Measurements from ENCODE around the gene FAM83B. TPM values are rescaled to one million over a fixed set of nuclear protein-coding genes. Genes with fewer than 3 reads are reported as not detected.
"Not testable (repeated sequence)": the region's sequence is repeated elsewhere in the genome, so short reads cannot be mapped to it uniquely, and the experiment has no call there.

FAM83B gene
- total and polyA plus RNA-seq, 2 experiments from 2014 or later = not detected

DNA sequence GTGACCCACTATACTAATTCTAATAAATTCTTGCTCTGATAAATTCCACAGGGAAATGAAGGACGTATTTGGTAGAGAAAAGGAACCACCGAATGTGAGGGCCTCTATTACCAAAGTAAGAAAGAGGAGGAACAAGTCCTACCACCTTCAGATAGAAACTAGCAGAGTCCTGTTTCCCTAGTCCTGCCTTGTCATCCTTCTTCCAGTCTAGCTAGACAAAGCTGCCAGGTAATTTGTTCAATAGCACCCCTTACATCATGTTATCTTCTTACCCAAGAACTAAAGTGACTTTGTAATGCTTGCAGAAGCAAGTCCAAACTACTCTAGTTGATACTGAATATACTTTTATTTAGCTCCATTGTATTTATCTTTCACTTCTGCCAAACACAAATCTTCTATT is 29.3 kb upstream of the FAM83B start:
- H3K27ac ChIP-seq = no peak overlapping the region
- H3K9ac ChIP-seq = no peak overlapping the region
- no peak overlapping the region for H3K4me3 ChIP-seq
- no peaks in the 10 kb centered on the region for H3K27me3 ChIP-seq (replicated peaks; ENCODE audit: insufficient read depth)
- no peak overlapping the region for H2AFZ ChIP-seq
- no peaks in the 10 kb centered on the region for H3K9me3 ChIP-seq (ENCODE audit: low read depth)
- DNase-seq = no peak
- in situ Hi-C loops (cut with MboI) = no loop called here
- H3F3A ChIP-seq (ENCODE audit: insufficient read depth) = no peaks in the 10 kb centered on the region
- WGBS, 2 experiments (ENCODE audit: low coverage in 1 of 2, low lambda C conversion rate in 2 of 2, missing lambda C conversion rate in 2 of 2) = 22 to 41% methylated on average over 2 of the region's 2 CpGs
- no peaks in the 10 kb centered on the region for H3K36me3 ChIP-seq (ENCODE audit: low read depth)
- H3K4me1 ChIP-seq (ENCODE audit: insufficient read depth) = no peaks in the 10 kb centered on the region
- no peak for TF ChIP-seq EZH2 (IDR thresholded peaks at IDR 0.05; ENCODE audit: insufficient read depth, poor library complexity, severe bottlenecking)
- TF ChIP-seq EZH2phosphoT487 (IDR thresholded peaks at IDR 0.05; ENCODE audit: insufficient read depth, low read depth) = no peak
- H4K20me1 ChIP-seq (ENCODE audit: insufficient read depth) = no peaks in the 10 kb centered on the region
- H3K9me2 ChIP-seq (ENCODE audit: insufficient read depth) = no peaks in the 10 kb centered on the region
- H3K79me2 ChIP-seq (ENCODE audit: insufficient read depth) = no peaks in the 10 kb centered on the region
- H3K4me2 ChIP-seq (ENCODE audit: unreplicated experiment) = no peak overlapping the region

DNA sequence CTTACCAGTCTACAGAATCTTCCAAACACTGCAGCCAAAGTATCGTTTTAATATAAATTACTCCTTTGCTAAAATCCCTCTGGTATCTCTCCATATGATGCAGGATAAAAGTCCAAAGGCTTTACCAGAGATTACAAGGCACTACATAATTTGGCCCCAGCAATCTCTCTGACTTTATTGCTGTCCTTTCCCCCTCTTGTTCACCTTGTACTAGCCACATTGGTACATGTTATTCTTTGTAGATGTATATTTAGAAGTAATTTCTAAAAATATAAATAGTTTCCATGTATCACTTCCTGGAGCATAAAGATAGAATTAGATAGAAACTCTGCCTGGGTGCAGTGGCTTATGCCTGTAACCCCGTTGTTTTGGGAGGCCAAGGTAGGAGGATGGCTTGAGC is 28.7 kb upstream of the FAM83B start:
- Histone ChIP-seq H3K36me3 (ENCODE audit: low read depth) (no peaks in the 10 kb centered on the region), H4K20me1 (ENCODE audit: insufficient read depth) (no peaks in the 10 kb centered on the region), H3K9ac (no peak overlapping the region), H3K79me2 (ENCODE audit: insufficient read depth) (no peaks in the 10 kb centered on the region), H2AFZ (no peak overlapping the region), H3K4me3 (no peak overlapping the region), H3K27me3 (replicated peaks; ENCODE audit: insufficient read depth) (no peaks in the 10 kb centered on the region), H3K4me1 (ENCODE audit: insufficient read depth) (no peaks in the 10 kb centered on the region), H3K4me2 (ENCODE audit: unreplicated experiment) (no peak overlapping the region), H3K27ac (no peak overlapping the region), H3F3A (ENCODE audit: insufficient read depth) (no peaks in the 10 kb centered on the region), H3K9me2 (ENCODE audit: insufficient read depth) (no peaks in the 10 kb centered on the region), H3K9me3 (ENCODE audit: low read depth) (no peaks in the 10 kb centered on the region)
- no peak for DNase-seq
- TF ChIP-seq EZH2 (IDR thresholded peaks at IDR 0.05; ENCODE audit: insufficient read depth, poor library complexity, severe bottlenecking) (no peak), EZH2phosphoT487 (IDR thresholded peaks at IDR 0.05; ENCODE audit: insufficient read depth, low read depth) (no peak)
- 35 to 36% methylated on average over 2 of the region's 2 CpGs for WGBS, 2 experiments (ENCODE audit: low coverage in 1 of 2, low lambda C conversion rate in 2 of 2, missing lambda C conversion rate in 2 of 2)
- in situ Hi-C loops (cut with MboI) = no loop called here

DNA sequence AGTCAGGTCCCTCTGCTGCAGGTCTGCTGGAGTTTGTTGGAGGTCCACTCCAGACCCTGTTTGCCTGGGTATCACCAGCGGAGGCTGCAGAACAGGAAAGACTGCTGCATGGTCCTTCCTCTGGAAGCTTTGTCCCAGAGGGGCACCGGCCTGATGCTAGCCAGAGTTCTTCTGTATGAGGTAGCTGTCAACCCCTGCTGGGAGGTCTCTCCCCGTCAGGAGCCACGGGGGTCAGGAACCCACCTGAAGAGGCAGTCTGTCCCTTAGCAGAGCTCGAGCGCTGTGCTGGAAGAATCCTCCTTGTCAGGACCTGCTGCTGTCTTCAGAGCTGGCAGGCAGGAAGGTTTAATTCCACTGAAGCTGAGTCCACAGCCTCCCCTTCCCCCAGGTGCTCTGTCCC is 22.3 kb upstream of the FAM83B start:
- H3F3A ChIP-seq (ENCODE audit: insufficient read depth); DNase-seq; H3K36me3 ChIP-seq (ENCODE audit: low read depth); H3K27me3 ChIP-seq (replicated peaks; ENCODE audit: insufficient read depth); H3K79me2 ChIP-seq (ENCODE audit: insufficient read depth); H3K9me3 ChIP-seq (ENCODE audit: low read depth); H3K4me1 ChIP-seq (ENCODE audit: insufficient read depth); H3K4me2 ChIP-seq (ENCODE audit: unreplicated experiment); H3K9ac ChIP-seq; in situ Hi-C loops (cut with MboI); H4K20me1 ChIP-seq (ENCODE audit: insufficient read depth); H2AFZ ChIP-seq; H3K27ac ChIP-seq; H3K4me3 ChIP-seq; H3K9me2 ChIP-seq (ENCODE audit: insufficient read depth): not testable (repeated sequence)
- 23 to 30% methylated on average over 5 to 6 of the region's 6 CpGs for WGBS, 2 experiments (ENCODE audit: low coverage in 1 of 2, low lambda C conversion rate in 2 of 2, missing lambda C conversion rate in 2 of 2)

DNA sequence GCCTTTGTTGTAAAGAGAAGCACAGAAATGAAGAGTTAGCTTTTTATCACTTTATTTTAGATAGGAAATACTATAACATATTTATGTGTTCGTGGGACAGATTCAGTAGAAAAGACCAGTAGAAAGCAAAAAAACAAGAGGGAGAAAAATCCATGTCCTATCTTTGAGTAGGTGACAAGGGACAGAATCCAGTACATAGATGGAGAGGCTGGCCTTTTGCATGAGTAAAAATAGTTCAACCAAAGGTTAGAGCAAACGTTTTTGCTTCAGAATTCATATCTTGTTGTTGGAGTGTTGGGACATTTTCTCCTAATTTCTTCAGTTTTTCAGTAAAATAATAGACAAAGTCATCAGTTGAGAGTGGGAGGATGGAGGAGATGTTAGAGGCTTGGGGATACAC is 19.6 kb upstream of the FAM83B start:
- Histone ChIP-seq H3F3A (ENCODE audit: insufficient read depth) (no peaks in the 10 kb centered on the region), H3K4me1 (ENCODE audit: insufficient read depth) (no peaks in the 10 kb centered on the region), H3K4me3 (no peak overlapping the region), H3K79me2 (ENCODE audit: insufficient read depth) (no peaks in the 10 kb centered on the region), H3K9me2 (ENCODE audit: insufficient read depth) (no peaks in the 10 kb centered on the region), H3K36me3 (ENCODE audit: low read depth) (no peaks in the 10 kb centered on the region), H3K27ac (no peak overlapping the region), H3K9ac (no peak overlapping the region), H2AFZ (no peak overlapping the region), H3K9me3 (ENCODE audit: low read depth) (no peaks in the 10 kb centered on the region), H3K27me3 (replicated peaks; ENCODE audit: insufficient read depth) (peaks cover 6% of the 10 kb centered on the region), H3K4me2 (ENCODE audit: unreplicated experiment) (no peak overlapping the region), H4K20me1 (ENCODE audit: insufficient read depth) (no peaks in the 10 kb centered on the region)
- DNase-seq = no peak
- no peak for TF ChIP-seq EZH2 (IDR thresholded peaks at IDR 0.05; ENCODE audit: insufficient read depth, poor library complexity, severe bottlenecking)
- TF ChIP-seq EZH2phosphoT487 (IDR thresholded peaks at IDR 0.05; ENCODE audit: insufficient read depth, low read depth) = no peak
- in situ Hi-C loops (cut with MboI) = no loop called here
- 4% methylated on average over 2 of the region's 2 CpGs for WGBS, 2 experiments (ENCODE audit: low coverage in 1 of 2, low lambda C conversion rate in 2 of 2, missing lambda C conversion rate in 2 of 2)

DNA sequence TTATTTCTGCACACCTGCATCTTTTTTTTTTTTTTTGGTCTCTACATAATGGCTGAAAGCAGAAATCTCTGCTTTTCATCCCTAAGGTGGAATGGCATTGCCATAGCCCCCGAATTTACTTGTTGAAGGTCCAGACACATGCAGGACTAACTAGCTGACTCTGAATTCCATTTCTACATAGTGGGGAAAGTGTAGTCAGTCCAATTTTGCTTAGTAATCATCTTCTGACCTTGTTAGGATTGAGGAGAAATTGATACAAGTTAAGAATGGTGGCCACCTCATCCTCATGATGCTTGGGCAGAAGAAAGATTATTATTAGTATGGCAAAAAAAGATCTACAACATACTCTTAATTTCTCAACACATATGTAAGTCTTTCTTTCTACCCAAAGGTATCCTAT is 16.4 kb upstream of the FAM83B start:
- Histone ChIP-seq H3K9me2 (ENCODE audit: insufficient read depth) (no peaks in the 10 kb centered on the region), H3K36me3 (ENCODE audit: low read depth) (no peaks in the 10 kb centered on the region), H3K9me3 (ENCODE audit: low read depth) (no peaks in the 10 kb centered on the region), H3F3A (ENCODE audit: insufficient read depth) (no peaks in the 10 kb centered on the region), H3K9ac (no peak overlapping the region), H3K27me3 (replicated peaks; ENCODE audit: insufficient read depth) (peaks cover 6% of the 10 kb centered on the region), H4K20me1 (ENCODE audit: insufficient read depth) (no peaks in the 10 kb centered on the region), H3K4me2 (ENCODE audit: unreplicated experiment) (no peak overlapping the region), H3K4me3 (no peak overlapping the region), H3K27ac (no peak overlapping the region), H3K79me2 (ENCODE audit: insufficient read depth) (no peaks in the 10 kb centered on the region), H2AFZ (no peak overlapping the region), H3K4me1 (ENCODE audit: insufficient read depth) (no peaks in the 10 kb centered on the region)
- 0 to 9% methylated on average over 1 of the region's 1 CpG for WGBS, 2 experiments (ENCODE audit: low coverage in 1 of 2, low lambda C conversion rate in 2 of 2, missing lambda C conversion rate in 2 of 2)
- no peak for DNase-seq
- in situ Hi-C loops (cut with MboI) = no loop called here
- TF ChIP-seq EZH2 (IDR thresholded peaks at IDR 0.05; ENCODE audit: insufficient read depth, poor library complexity, severe bottlenecking) (no peak), EZH2phosphoT487 (IDR thresholded peaks at IDR 0.05; ENCODE audit: insufficient read depth, low read depth) (no peak)
